T47D (cell line): ENCODE measurements around the gene GSG1L.

Experiments used
- DNase-seq, 2 experiments: peaks; one replicate each; pipeline versions ENCODE4 v3.0.0 to v3.0.0-alpha.2; 2011 to 2012; ENCODE audit warnings: low read depth in 1 of 2, low spot score in 1 of 2
- JUND ChIP-seq: IDR thresholded peaks from 2 replicates; pipeline ENCODE4 v1.6.1; 2012; ENCODE audit warnings: low read depth
- in situ Hi-C: cut with HindIII; loops from 2 replicates; pipeline ENCODE4 v1.10.0; 2016; ENCODE audit warnings: low sequenced_read_pairs, low pct_unique_long_range_greater_than_20kb

GSG1L gene

GRCh38 chr16:27778926-27779570 is 284.5 kb downstream of the GSG1L start:
- no peak for TF ChIP-seq JUND
- DNase-seq = no peak
- in situ Hi-C loops = no loop called here

GRCh38 chr16:27778171-27778925 is 285.2 kb downstream of the GSG1L start:
- no peak for TF ChIP-seq JUND
- no peak for DNase-seq
- in situ Hi-C loops = no loop called here

GRCh38 chr16:27777527-27777926 is 286.0 kb downstream of the GSG1L start:
- no peak for DNase-seq
- TF ChIP-seq JUND = no peak
- in situ Hi-C loops = no loop called here

GRCh38 chr16:27776556-27777225 is 286.8 kb downstream of the GSG1L start:
- TF ChIP-seq JUND = no peak
- DNase-seq = no peak
- in situ Hi-C loops = no loop called here

DNA sequence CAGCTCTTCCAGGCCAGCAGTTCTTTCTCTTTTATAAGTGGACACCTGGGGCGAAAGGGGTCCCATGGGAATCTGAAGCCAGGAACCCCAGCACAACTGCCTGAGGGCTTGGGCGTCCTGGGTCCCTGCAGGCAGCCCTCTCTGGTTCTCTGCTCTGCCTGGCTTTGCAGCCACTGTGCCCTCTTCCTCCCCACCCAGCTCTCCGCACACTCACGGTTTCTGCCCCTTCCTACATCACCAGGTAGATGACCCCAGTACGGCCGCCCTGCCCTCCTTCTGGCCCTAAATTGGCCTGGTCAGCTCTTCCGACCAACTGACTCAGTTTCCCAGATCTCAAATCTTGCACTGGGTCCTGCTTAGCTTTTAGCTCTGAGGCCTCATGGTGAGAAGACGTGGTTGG is 288.3 kb downstream of the GSG1L start:
- no peak for DNase-seq
- no peak for TF ChIP-seq JUND
- in situ Hi-C loops = no loop called here

DNA sequence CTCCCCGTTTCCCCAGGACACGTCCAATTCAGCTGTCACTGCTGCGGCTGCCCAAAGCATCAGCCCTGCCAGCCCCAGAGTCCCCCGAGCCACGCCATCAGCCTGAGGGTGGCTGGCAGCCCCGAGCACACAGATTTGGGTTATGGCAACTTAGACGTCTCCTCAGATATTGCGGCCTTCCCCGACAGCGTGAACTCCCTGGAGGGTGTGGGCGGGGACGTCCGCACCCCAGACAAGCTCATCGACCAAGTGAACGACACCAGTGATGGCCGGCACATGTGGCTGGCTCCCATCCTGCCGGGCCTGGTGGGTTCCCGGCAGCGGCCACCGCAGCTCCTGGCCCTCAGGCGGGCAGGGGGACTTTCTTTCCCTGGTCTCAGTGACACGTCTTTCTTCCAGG is 288.7 kb downstream of the GSG1L start:
- no peak for TF ChIP-seq JUND
- in situ Hi-C loops = no loop called here
- DNase-seq = no peak

DNA sequence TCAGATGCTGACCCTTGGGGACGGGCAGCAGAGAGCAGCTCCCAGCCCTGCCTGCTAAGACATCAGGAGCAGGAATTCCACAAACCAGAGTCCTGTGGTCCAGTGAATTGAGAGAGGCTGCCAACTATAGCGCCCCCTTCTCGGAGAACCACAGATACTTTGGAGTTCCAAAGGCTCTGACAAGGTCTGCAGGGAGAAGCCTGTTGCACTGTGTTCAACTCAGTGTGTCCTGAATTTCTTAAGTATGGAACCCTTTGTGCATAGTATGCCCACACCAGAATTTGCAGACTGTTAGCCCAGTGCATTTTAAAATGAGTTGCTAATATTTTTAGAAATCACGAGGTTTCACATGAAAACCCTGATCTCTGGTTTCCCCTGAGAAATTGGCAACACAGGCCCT is 290.2 kb downstream of the GSG1L start:
- no peak for TF ChIP-seq JUND
- in situ Hi-C loops = no loop called here
- DNase-seq = no peak

DNA sequence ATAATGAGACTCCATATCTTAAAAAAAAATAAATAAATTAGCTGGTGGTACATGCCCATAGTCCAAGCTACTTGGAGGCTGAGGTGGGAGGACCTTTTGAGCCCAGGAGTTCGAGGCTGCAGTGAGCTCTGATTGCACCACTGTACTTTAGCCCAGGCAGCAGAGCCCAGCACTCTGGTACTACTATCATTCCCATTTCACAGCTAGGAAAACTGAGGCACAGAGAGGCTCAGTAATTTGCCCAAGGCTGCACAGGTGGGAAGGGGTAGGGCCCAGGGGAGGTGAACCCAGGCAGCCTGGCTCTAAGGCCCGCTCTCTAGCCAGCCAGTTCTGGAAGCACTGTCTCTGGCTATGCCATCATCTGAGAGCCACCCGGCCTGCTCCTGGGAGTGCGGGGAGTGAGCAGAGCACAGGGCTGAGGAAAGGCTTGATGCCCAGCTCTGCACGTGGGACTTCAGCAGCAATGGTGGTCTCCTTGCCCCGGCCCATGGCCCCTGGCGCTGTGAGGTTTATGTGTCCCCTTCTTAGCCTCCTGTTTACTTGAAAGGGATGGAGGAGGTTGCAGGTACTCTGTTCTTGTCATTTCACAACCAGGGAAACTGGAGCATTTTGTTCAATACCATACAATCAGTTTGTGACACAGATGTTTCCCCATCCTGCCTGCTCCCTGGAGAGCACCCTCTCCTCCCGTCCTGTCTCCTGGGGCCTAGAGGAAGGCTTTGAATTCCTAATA is 291.3 kb downstream of the GSG1L start:
- no peak for TF ChIP-seq JUND
- in situ Hi-C loops = no loop called here
- DNase-seq = no peak

- no peak for TF ChIP-seq JUND
- in situ Hi-C loops = no loop called here
- DNase-seq = no peak
Observed at GRCh38 chr16:27771201-27771910, 292.2 kb downstream of the GSG1L start.

GRCh38 chr16:27770271-27771196 is 293.0 kb downstream of the GSG1L start:
- TF ChIP-seq JUND = no peak
- DNase-seq = no peak
- in situ Hi-C loops = no loop called here

DNA sequence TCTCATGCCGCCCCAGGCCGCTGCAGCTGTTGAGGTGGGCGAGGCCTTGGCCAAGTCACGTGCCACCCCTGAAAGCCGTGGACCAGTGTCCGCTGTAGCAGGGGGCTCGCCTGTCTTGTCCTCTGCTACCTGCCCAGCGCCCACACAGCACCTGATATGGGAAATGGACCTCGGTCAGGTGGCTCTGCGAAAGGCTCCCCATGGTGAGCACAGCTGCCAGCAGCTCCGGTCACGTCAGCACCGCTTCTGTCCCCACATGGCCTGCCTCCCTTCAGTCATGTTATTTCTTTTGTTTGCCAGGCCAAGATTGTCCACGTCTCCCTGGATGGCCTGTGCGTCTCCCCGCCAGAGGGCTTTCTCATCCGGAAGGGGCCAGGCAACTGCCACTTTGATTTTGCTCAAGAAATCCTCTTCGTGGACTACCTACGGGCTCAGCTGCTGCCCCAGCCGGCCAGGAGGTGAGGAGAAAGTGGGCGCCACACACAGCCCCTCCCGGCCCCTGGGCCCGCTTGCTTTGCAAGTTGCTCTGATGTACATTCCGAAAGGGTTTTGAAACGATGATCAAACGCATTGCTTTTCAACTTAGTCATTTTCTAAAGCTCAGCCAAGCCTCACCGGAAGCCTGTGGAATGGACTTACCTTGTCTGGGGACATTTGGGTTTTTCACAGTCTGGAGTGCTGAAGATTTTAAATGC is 293.8 kb downstream of the GSG1L start:
- no peak for TF ChIP-seq JUND
- DNase-seq = no peak
- in situ Hi-C loops = no loop called here
